ENCODE measurements around the gene HIRA.
A peak's percentile ranks its signal among the peaks of the same experiment; 100 is the strongest.
"Not testable (repeated sequence)": the region's sequence is repeated elsewhere in the genome, so short reads cannot be mapped to it uniquely, and the experiment has no call there.

Gene HIRA

GRCh38 chr22:19436444-19437161 is 5.1 kb upstream of the HIRA start:
- H3K4me1 Mint-ChIP-seq (ENCODE audit: low read depth); H3K27ac Mint-ChIP-seq; H3K27me3 Mint-ChIP-seq (ENCODE audit: low read depth); H3K4me3 Mint-ChIP-seq; H3K9me3 Mint-ChIP-seq: not testable (repeated sequence)
- peaks cover 16% of the 10 kb centered on the region for H3K36me3 Mint-ChIP-seq (ENCODE audit: low read depth)

DNA sequence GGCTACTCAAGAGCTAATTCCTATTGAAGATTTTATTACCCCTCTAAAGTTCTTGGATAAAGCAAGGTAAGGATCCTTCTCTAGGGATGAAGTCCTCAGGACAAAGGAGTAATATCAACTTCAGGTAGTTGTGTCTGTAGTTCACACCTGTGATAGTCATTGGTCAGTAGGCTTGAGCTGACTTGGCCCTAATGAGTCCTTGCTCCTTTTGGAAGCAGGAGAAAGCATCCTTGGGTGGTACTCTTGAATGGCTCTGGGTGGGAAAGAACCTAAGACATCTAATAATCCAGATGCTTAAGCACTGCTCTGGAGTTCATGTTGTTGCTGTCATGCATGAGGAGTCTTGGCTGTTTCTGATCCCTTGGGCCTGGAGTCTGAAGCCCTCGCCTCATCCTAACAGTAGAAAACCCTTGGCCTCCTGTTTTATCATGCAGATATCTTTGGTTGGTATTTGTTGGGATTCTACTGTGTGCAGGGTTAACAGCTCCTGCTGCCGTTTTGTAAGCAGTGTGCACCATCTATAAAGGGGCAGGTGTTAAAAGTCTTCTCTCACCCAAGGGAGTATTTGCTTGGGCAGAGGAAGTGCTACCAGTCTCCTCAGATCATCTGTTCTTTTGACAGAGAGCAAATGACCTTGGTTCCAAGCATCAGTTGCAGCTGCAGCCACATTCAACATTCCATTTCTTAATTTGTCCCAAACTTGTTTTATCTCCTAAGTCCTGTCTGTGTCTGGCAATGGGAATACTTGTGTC is 3.5 kb upstream of the HIRA start:
- H3K27me3 Mint-ChIP-seq (ENCODE audit: low read depth), result no peaks in the 10 kb centered on the region
- H3K4me1 Mint-ChIP-seq (ENCODE audit: low read depth), result peaks cover 7% of the 10 kb centered on the region
- no peaks in the 10 kb centered on the region for H3K9me3 Mint-ChIP-seq
- no peak overlapping the region for H3K27ac Mint-ChIP-seq
- no peak overlapping the region for H3K4me3 Mint-ChIP-seq
- H3K36me3 Mint-ChIP-seq (ENCODE audit: low read depth), result peaks cover 14% of the 10 kb centered on the region

DNA sequence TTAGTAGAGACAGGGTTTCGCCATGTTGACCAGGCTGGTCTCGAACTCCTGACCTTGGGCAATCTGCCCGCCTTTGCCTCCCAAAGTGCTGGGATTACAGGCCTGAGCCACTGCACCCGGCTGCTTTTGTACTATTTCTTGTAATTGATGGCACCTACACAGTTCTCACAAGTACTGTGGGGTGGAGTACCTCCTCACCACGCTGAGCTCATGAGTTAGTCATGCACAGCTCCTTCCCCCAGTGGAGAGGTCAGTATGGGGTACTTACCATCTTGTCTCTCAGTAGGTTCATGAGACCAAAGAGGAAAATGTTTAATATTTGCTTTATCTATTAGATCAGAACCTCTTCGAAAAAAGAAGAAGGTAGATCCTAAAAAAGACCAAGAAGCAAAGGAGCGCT is 2.9 kb upstream of the HIRA start:
- no peaks in the 10 kb centered on the region for H3K27me3 Mint-ChIP-seq (ENCODE audit: low read depth)
- H3K4me3 Mint-ChIP-seq, result peak overlapping the region; percentile 25
- no peaks in the 10 kb centered on the region for H3K9me3 Mint-ChIP-seq
- H3K27ac Mint-ChIP-seq, result peak overlapping the region; percentile 55
- peaks cover 14% of the 10 kb centered on the region for H3K4me1 Mint-ChIP-seq (ENCODE audit: low read depth)
- peaks cover 20% of the 10 kb centered on the region for H3K36me3 Mint-ChIP-seq (ENCODE audit: low read depth)

DNA sequence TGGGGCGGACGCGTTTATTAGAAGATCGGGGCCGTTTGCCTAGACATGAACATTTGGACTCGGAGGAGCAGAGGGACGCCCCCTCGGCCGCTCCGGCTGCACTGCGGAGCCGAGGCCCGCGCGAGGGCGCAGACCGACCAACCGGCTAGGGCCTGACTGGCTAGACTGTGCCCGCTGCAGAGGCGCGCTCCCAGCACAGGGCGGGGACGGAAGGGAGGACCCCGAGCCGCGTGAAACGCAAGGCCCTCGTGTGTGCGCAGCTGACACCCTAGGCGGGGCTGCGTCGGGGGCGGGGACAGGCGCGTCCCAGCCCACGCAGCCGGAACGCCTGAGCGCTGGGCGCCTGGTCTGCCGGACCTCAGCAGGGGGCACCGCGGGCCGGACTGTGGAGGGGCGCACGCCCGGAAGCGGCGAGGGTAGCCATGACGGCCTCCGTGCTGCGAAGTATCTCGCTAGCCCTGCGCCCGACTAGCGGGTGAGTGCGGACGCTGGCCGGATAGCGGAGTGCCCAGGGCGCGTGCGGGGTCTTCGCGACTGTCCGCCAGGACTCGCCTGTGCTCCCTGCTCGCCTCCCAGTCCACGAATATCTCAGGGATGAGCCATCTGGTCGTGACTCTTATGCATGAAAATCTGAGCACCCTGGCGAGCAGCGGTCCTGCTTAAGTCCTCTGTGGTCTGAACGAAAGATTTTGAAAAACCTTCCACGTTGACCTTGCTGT is 759 bp upstream of the HIRA start, which contains the start of gene MRPL40:
Gene MRPL40 (plus strand): TSS at position 413 of the 719 bp plus-strand sequence. CDS start 10 bp downstream, at position 423.
- Mint-ChIP-seq H3K9me3 (no peaks in the 10 kb centered on the region), H3K4me3 (peak within 1 kb of the TSS; percentile 87), H3K27ac (peak within 1 kb of the TSS; percentile 91), H3K4me1 (ENCODE audit: low read depth) (peaks cover 24% of the 10 kb centered on the region), H3K36me3 (ENCODE audit: low read depth) (peaks cover 23% of the 10 kb centered on the region), H3K27me3 (ENCODE audit: low read depth) (no peaks in the 10 kb centered on the region)

GRCh38 chr22:19430890-19431541 is 517 bp downstream of the HIRA start:
- peak overlapping the region; percentile 94 for H3K4me3 Mint-ChIP-seq
- no peaks in the 10 kb centered on the region for H3K27me3 Mint-ChIP-seq (ENCODE audit: low read depth)
- peak overlapping the region; percentile 90 for H3K27ac Mint-ChIP-seq
- H3K4me1 Mint-ChIP-seq (ENCODE audit: low read depth), result peaks cover 34% of the 10 kb centered on the region
- H3K36me3 Mint-ChIP-seq (ENCODE audit: low read depth), result peaks cover 35% of the 10 kb centered on the region
- H3K9me3 Mint-ChIP-seq, result no peaks in the 10 kb centered on the region

GRCh38 chr22:19429950-19430889 is 1.3 kb downstream of the HIRA start:
- peak overlapping the region; percentile 94 for H3K4me3 Mint-ChIP-seq
- H3K4me1 Mint-ChIP-seq (ENCODE audit: low read depth), result peaks cover 35% of the 10 kb centered on the region
- peaks cover 33% of the 10 kb centered on the region for H3K36me3 Mint-ChIP-seq (ENCODE audit: low read depth)
- no peaks in the 10 kb centered on the region for H3K9me3 Mint-ChIP-seq
- H3K27ac Mint-ChIP-seq, result peak overlapping the region; percentile 90
- H3K27me3 Mint-ChIP-seq (ENCODE audit: low read depth), result no peaks in the 10 kb centered on the region

GRCh38 chr22:19424186-19424500 is 7.4 kb downstream of the HIRA start:
- H3K27me3 Mint-ChIP-seq (ENCODE audit: low read depth), result no peaks in the 10 kb centered on the region
- no peaks in the 10 kb centered on the region for H3K9me3 Mint-ChIP-seq
- H3K4me1 Mint-ChIP-seq (ENCODE audit: low read depth), result peaks cover 65% of the 10 kb centered on the region
- H3K36me3 Mint-ChIP-seq (ENCODE audit: low read depth), result peaks cover 22% of the 10 kb centered on the region
- no peak overlapping the region for H3K4me3 Mint-ChIP-seq
- H3K27ac Mint-ChIP-seq, result no peak overlapping the region

- Mint-ChIP-seq H3K36me3 (ENCODE audit: low read depth) (peaks cover 17% of the 10 kb centered on the region), H3K9me3 (no peaks in the 10 kb centered on the region), H3K4me1 (ENCODE audit: low read depth) (peaks cover 63% of the 10 kb centered on the region), H3K4me3 (no peak overlapping the region), H3K27me3 (ENCODE audit: low read depth) (no peaks in the 10 kb centered on the region), H3K27ac (peak overlapping the region; percentile 61)
Measured at GRCh38 chr22:19422440-19423301, 8.9 kb downstream of the HIRA start.

DNA sequence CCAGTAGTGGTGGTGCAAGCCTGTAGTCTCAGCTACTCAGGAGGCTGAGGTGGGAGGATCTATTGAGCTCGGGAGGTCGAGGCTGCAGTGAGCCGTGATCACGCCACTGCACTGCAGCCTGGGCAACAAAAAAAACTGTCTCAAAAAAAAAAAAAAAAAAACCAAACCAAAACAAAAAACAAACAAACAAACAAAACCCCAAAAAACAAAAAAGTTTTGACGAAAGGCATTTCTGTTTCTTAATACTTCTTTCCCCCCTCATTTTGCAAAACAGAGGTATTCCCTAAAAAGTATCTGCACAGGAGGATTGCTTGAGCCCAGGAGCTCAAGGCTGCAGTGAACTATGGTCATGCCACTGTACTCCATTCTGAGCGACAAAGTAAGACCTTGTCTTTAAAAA is 11.2 kb downstream of the HIRA start:
- Mint-ChIP-seq H3K9me3 (no peaks in the 10 kb centered on the region), H3K4me1 (ENCODE audit: low read depth) (peaks cover 54% of the 10 kb centered on the region), H3K36me3 (ENCODE audit: low read depth) (peaks cover 5% of the 10 kb centered on the region), H3K27ac (peak overlapping the region; percentile 81), H3K4me3 (peak overlapping the region; percentile 45), H3K27me3 (ENCODE audit: low read depth) (no peaks in the 10 kb centered on the region)

DNA sequence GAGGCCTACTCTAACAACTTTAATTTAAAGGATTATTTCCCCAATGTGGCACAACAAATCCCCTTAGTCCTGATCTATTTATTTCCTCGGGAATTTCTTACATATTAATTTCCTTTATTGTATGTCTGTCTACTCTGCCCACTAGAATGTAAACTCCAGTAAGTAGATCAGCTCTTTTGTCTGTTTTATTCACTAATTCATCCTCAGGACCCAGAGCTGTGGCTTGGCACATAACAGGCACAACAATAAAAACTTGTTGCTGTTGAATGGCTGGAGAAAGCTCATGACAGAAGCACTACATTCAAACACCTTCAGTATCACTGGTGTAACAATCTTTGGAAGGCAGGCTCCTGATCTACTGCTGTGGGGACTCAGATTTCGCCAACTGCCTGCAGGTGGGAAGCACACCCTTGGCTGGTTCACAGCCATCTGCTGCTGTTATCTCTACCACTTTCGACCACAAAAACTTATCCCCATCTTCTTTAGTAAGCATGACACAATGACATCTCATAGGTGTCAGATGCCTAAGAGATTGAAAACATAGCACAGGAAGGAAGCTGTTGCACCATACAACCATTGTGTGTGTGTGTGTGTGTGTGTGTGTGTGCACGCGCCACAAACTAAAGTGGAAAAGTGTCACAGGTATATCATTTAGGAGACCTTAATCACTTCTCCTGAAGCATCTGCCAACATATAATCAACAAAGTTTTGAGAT is 11.9 kb downstream of the HIRA start:
- peaks cover 5% of the 10 kb centered on the region for H3K36me3 Mint-ChIP-seq (ENCODE audit: low read depth)
- H3K9me3 Mint-ChIP-seq, result no peaks in the 10 kb centered on the region
- peak overlapping the region; percentile 45 for H3K4me3 Mint-ChIP-seq
- H3K4me1 Mint-ChIP-seq (ENCODE audit: low read depth), result peaks cover 57% of the 10 kb centered on the region
- peak overlapping the region; percentile 81 for H3K27ac Mint-ChIP-seq
- H3K27me3 Mint-ChIP-seq (ENCODE audit: low read depth), result no peaks in the 10 kb centered on the region

DNA sequence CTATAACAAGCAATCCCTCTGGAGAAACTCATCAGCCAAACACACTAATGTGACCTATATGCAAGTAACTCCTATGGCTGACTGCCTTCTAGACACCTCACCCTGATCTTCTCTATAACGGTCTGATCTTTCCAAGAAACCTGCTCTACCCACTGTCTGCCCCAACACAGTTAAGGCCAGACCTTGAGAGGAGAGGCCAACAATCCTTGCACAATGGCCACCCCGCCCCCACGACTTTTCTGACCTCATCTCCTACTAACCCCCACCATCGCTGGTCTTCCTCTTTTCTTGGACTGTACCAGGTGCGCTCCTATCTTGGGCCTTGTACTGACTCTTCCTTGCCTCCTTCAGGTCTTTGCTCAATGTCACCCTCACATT is 12.5 kb downstream of the HIRA start:
- peak overlapping the region; percentile 45 for H3K4me3 Mint-ChIP-seq
- H3K27me3 Mint-ChIP-seq (ENCODE audit: low read depth), result no peaks in the 10 kb centered on the region
- H3K4me1 Mint-ChIP-seq (ENCODE audit: low read depth), result peaks cover 56% of the 10 kb centered on the region
- peaks cover 5% of the 10 kb centered on the region for H3K36me3 Mint-ChIP-seq (ENCODE audit: low read depth)
- H3K27ac Mint-ChIP-seq, result peak overlapping the region; percentile 81
- no peaks in the 10 kb centered on the region for H3K9me3 Mint-ChIP-seq

GRCh38 chr22:19412923-19413322 is 18.6 kb downstream of the HIRA start:
- Mint-ChIP-seq H3K27ac (peak overlapping the region; percentile 1), H3K36me3 (ENCODE audit: low read depth) (peaks cover 10% of the 10 kb centered on the region), H3K27me3 (ENCODE audit: low read depth) (no peaks in the 10 kb centered on the region), H3K4me3 (no peak overlapping the region), H3K9me3 (no peaks in the 10 kb centered on the region), H3K4me1 (ENCODE audit: low read depth) (peaks cover 22% of the 10 kb centered on the region)
